Measurements from ENCODE around the gene PIGC.

PIGC gene

GRCh38 chr1:172397221-172397620 is 46.6 kb downstream of the PIGC start:
- DNase-seq, result no peak

DNA sequence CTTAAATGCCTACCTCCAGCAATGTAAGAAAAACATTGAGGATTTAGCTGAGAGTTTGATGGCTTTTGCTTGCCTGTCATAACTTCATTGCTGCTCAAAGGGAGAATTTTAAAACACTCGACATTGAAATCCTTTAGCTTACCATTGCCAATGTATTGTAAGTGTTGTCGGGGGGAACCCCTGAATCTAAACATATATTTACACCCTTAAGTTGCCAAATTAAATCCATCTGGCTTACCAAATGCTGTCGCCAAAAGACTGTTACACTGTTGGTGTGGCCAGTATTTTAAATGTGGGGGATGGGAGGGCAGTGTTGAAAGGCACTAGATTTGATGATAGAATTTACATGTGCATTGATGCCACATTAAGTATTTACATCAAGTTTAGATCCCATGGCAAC is 48.3 kb downstream of the PIGC start:
- DNase-seq, result no peak

- no peak for DNase-seq
Measured at GRCh38 chr1:172394811-172395210, 49.1 kb downstream of the PIGC start.

DNA sequence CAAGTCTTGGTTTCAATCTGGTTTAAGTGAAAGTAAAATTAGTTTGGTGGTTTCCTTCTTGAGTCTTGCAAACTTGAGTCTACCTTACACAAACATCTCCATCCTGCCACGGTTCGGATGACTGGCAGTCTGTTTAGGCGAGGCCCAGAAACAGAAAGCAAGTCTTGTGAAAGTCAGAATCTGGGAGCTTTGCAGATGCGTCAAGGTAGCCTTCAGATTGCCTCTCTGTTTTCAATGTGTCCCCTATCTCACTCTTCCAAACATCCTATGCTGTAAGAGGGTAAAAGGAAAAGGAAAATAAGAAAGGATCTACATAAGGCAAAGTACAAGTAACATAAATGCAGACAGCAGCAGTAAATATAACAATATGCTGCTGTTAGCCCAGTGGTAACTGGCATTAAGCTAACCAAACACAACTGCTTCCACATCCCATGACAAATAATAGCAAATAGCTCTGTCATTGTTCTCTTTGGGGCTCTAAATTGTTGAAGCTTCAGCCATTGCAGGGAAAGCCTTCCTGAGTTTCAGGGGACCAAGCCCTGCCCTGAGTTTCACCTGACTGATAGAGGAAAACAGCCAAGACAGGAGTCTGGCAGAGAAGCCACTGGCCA is 49.6 kb downstream of the PIGC start:
- no peak for DNase-seq

GRCh38 chr1:172393354-172393753 is 50.5 kb downstream of the PIGC start:
- DNase-seq, result no peak

GRCh38 chr1:172391976-172392375 is 51.9 kb downstream of the PIGC start:
- DNase-seq, result no peak

Measured in DMS79 (cell line).